Transverse colon (tissue), 4 donors: ENCODE data around the gene RTN4RL1.

ENCODE experiments used
- CTCF ChIP-seq, 5 experiments: fragments of 200-600 bp in 3 of 5; fragments of 450-650 bp in 2 of 5; sonication (generic) in 3 of 5; IDR thresholded peaks; 1 replicate in 2 of 5; 2 replicates in 3 of 5; pipeline ENCODE4 v1.5.1; 2016 to 2017; ENCODE audit warnings: antibody characterized with exemption in 5 of 5, inconsistent platforms in 3 of 5, mild to moderate bottlenecking in 2 of 5, moderate library complexity in 1 of 5
- EP300 ChIP-seq: sonication (generic); formaldehyde crosslinking; IDR thresholded peaks from one replicate; pipeline ENCODE4 v1.6.1; 2017; ENCODE audit warnings: antibody characterized with exemption, low read depth
- POLR2A ChIP-seq: fragments of 450-650 bp; IDR thresholded peaks from one replicate; pipeline ENCODE4 v1.6.1; 2016; ENCODE audit warnings: antibody characterized with exemption, mild to moderate bottlenecking, moderate library complexity
- POLR2AphosphoS5 ChIP-seq, 3 donors: sonication (generic); formaldehyde crosslinking; IDR thresholded peaks; one replicate each; pipeline ENCODE4 v1.6.1; 2016; ENCODE audit warnings: antibody characterized with exemption in 3 of 3

GRCh38 chr17:1980665-1981250, 44.4 kb downstream of the RTN4RL1 start:
- no peak for TF ChIP-seq EP300
- TF ChIP-seq CTCF (IDR thresholded peaks at IDR 0.05), result no peak
- TF ChIP-seq POLR2A, result no peak
- TF ChIP-seq POLR2AphosphoS5 (IDR thresholded peaks at IDR 0.05), result no peak
